K562 (cell line): Measurements from ENCODE around the gene COBLL1. TPM values are rescaled to one million over a fixed set of nuclear protein-coding genes. Genes with fewer than 3 reads are reported as not detected.

Experiments
- ATAC-seq: fragments of 200-7000 bp; cut with Tn5 transposase; 3 replicates; pipeline ENCODE4 v1.9.1; 2020; ENCODE audit warnings: moderate library complexity
- BruUV-seq: library from RNA; stranded (reverse); fragments of 400-500 nt; replicated peaks from 2 replicates; lab custom pipeline; 2021; lab: Mats Ljungman, UMichigan
- CTCF ChIA-PET: fragments of 300-600 bp; formaldehyde crosslinking; extraction: SDS; loops from one replicate; lab custom pipeline; 2021; ENCODE audit warnings: low intra/inter-chr PET ratio; lab: Yijun Ruan, JAX
- POLR2A ChIA-PET: fragments of 300-600, 350-650 bp; sonication (Branson Sonifier 250); formaldehyde crosslinking; extraction: SDS; loops from one replicate; lab custom pipeline; 2021; ENCODE audit warnings: antibody characterized with exemption, inconsistent platforms; lab: Yijun Ruan, JAX
- DNase-seq, 4 experiments: peaks; one replicate each; pipeline versions ENCODE4 v3.0.0 to v3.0.0-alpha.2; 2011 to 2018; ENCODE audit warnings: low spot score in 3 of 4, mixed read lengths in 3 of 4; ENCODE audit errors: extremely low read depth in 1 of 4
- FAIRE-seq: peaks from 2 replicates; lab custom pipeline; 2011; peaks lifted over from hg19 to GRCh38; lab: Jason Lieb, UNC
- H2AFZ ChIP-seq: 2 replicates; pipeline ENCODE4 v1.6.0; 2011; ENCODE audit warnings: low read depth, low read length, control low read depth, inconsistent platforms
- H3K27ac ChIP-seq: fragments of 200-600 bp; 3 replicates; pipeline ENCODE4 v1.8.0; 2011; ENCODE audit warnings: low read depth, mild to moderate bottlenecking, control low read depth, inconsistent platforms, low read length, moderate library complexity, mixed read lengths; ENCODE audit errors: extremely low read depth
- H3K27me3 ChIP-seq, 2 experiments: fragments of 300-600 bp in 1 of 2; 2 replicates in 1 of 2; 3 replicates in 1 of 2; pipeline versions ENCODE4 v1.6.0 to v1.8.0; 2011; ENCODE audit warnings: inconsistent platforms in 2 of 2, low read length in 2 of 2, mild to moderate bottlenecking in 1 of 2, mixed read lengths in 1 of 2, moderate library complexity in 1 of 2; ENCODE audit not compliant: control insufficient read depth in 2 of 2, insufficient read depth in 2 of 2
- H3K36me3 ChIP-seq: fragments of 300-600 bp; 3 replicates; pipeline ENCODE4 v1.8.0; 2011; ENCODE audit warnings: mild to moderate bottlenecking, low read length, inconsistent platforms; ENCODE audit not compliant: control insufficient read depth, insufficient read depth
- H3K4me1 ChIP-seq, 2 experiments: fragments of 200-600 bp in 1 of 2; replicated peaks in 1 of 2; 2 replicates in 1 of 2; 3 replicates in 1 of 2; pipeline versions ENCODE4 v1.5.1 to v1.8.0; 2011; ENCODE audit warnings: inconsistent platforms in 2 of 2, low read length in 2 of 2, mild to moderate bottlenecking in 1 of 2, mixed read lengths in 1 of 2, moderate library complexity in 1 of 2; ENCODE audit not compliant: control insufficient read depth in 2 of 2, insufficient read depth in 2 of 2
- H3K4me2 ChIP-seq: 2 replicates; pipeline ENCODE4 v1.6.1; 2011; ENCODE audit warnings: low read length, control low read depth, inconsistent platforms, mixed read lengths; ENCODE audit not compliant: insufficient read depth
- H3K4me3 ChIP-seq: fragments of 200-600 bp; sonication (generic), shearing (Covaris generic); 2 replicates; pipeline ENCODE4 v1.5.1; 2016; ENCODE audit warnings: control low read depth, inconsistent platforms
- H3K79me2 ChIP-seq: fragments of 200-600 bp; 3 replicates; pipeline ENCODE4 v1.8.0; 2011; ENCODE audit warnings: low read length, inconsistent platforms; ENCODE audit not compliant: control insufficient read depth, insufficient read depth
- H3K9ac ChIP-seq, 2 experiments: 2 replicates each; pipeline versions ENCODE4 v1.6.0 to v1.6.1; 2011; ENCODE audit warnings: low read depth in 2 of 2, low read length in 2 of 2, control low read depth in 1 of 2, inconsistent platforms in 1 of 2, mild to moderate bottlenecking in 1 of 2, mixed read lengths in 1 of 2; ENCODE audit not compliant: insufficient read depth in 1 of 2
- H3K9me1 ChIP-seq: one replicate; pipeline ENCODE4 v1.6.0; 2011; ENCODE audit warnings: inconsistent platforms, mild to moderate bottlenecking, low read length, moderate library complexity; ENCODE audit not compliant: control insufficient read depth, insufficient read depth
- H3K9me3 ChIP-seq: replicated peaks from 2 replicates; pipeline ENCODE4 v1.5.1; 2011; ENCODE audit warnings: low read depth, low read length, inconsistent platforms; ENCODE audit not compliant: control insufficient read depth, insufficient read depth
- H4K20me1 ChIP-seq: replicated peaks from 2 replicates; pipeline ENCODE4 v1.6.1; 2011; ENCODE audit warnings: low read length, inconsistent platforms, mixed read lengths; ENCODE audit not compliant: control insufficient read depth, insufficient read depth
- BCL6 ChIP-seq: fragments of 250-450 bp; sonication (Bioruptor Pico); IDR thresholded peaks from 2 replicates; pipeline ENCODE4 v1.4.0; 2020
- CBFB ChIP-seq: sonication (generic); formaldehyde crosslinking; IDR thresholded peaks from 2 replicates; pipeline ENCODE4 v1.4.0; 2020; ENCODE audit warnings: mild to moderate bottlenecking, missing genetic modification reagents
- ELF1 ChIP-seq: fragments of 200-800 bp; sonication (Bioruptor generic); IDR thresholded peaks from 2 replicates; pipeline ENCODE4 v1.6.1; 2016; ENCODE audit warnings: missing genetic modification characterization, missing compliant biosample characterization
- ETS1 ChIP-seq: conservative IDR thresholded peaks from 2 replicates; pipeline ENCODE4 v1.6.1; 2011; ENCODE audit warnings: low read depth, mild to moderate bottlenecking, low read length; ENCODE audit not compliant: control insufficient read depth
- HES1 ChIP-seq: fragments of 450-650 bp; IDR thresholded peaks from 2 replicates; pipeline ENCODE4 v1.6.1; 2016; ENCODE audit warnings: low read depth, mild to moderate bottlenecking, moderate library complexity
- NFIC ChIP-seq: fragments of 450-650 bp; IDR thresholded peaks from 2 replicates; pipeline ENCODE4 v1.6.1; 2017; ENCODE audit warnings: mild to moderate bottlenecking, inconsistent platforms
- NFIX ChIP-seq: fragments of 250-450 bp; sonication (Bioruptor Pico); IDR thresholded peaks from 2 replicates; pipeline ENCODE4 v1.4.0; 2020; ENCODE audit warnings: low read depth, mild to moderate bottlenecking, moderate library complexity
- RAD51 ChIP-seq: fragments of 450-650 bp; IDR thresholded peaks from 2 replicates; pipeline ENCODE4 v1.7.1; 2016; ENCODE audit warnings: low read depth, mild to moderate bottlenecking, borderline replicate concordance
- RBM22 ChIP-seq: fragments of 200-400 bp; formaldehyde crosslinking; IDR thresholded peaks from 2 replicates; pipeline ENCODE4 v1.6.1; 2018; ENCODE audit warnings: low read length, low read depth; ENCODE audit not compliant: poor library complexity, severe bottlenecking
- USF2 ChIP-seq: sonication (generic); formaldehyde crosslinking; IDR thresholded peaks from 2 replicates; pipeline ENCODE4 v1.5.0; 2020; ENCODE audit warnings: missing genetic modification reagents
- ZNF561 ChIP-seq: fragments of 450-650 bp; formaldehyde crosslinking; conservative IDR thresholded peaks from 2 replicates; pipeline ENCODE4 v1.4.0; 2020; ENCODE audit warnings: mild to moderate bottlenecking, moderate library complexity
- ZNF655 ChIP-seq: fragments of 250-450 bp; sonication (Bioruptor Pico); IDR thresholded peaks from 2 replicates; pipeline ENCODE4 v1.5.0; 2021
- WGBS: fragments of 100-300 bp; shearing (Covaris generic); methylation state at CpG from one replicate; pipeline ENCODE4 v1.1.6; 2016; ENCODE audit warnings: low coverage, mixed read lengths; ENCODE audit not compliant: insufficient coverage; ENCODE audit errors: missing lambda C conversion rate; 5-methylcytosine and 5-hydroxymethylcytosine counted together
- in situ Hi-C: fragments of 300-500 bp; cut with MboI; formaldehyde crosslinking; loops from 4 replicates; pipeline ENCODE4 v1.15.0; 2018; ENCODE audit warnings: inconsistent platforms, mixed read lengths
- intact Hi-C: fragments of 100-400 bp; cut with micrococcal nuclease; formaldehyde crosslinking; loops from 2 replicates; pipeline ENCODE4 v1.14.2; 2022
- polyA plus RNA-seq, 8 experiments: library from polyadenylated mRNA; depleted of rRNA in 4 of 8; stranded (reverse) in 5 of 8; unstranded in 3 of 8; fragments of >200 nt; fragmentation: Nextera tagmentation in 2 of 8; fragmentation: Illumina TruSeq in 1 of 8; extraction: Ambion mirVana in 2 of 8; extraction: Trizol in 1 of 8; gene quantifications; 2 replicates each; pipeline versions ENCODE4 v1.2.1 to v1.2.3, GENCODE V29; 2011 to 2014; ENCODE audit warnings: inconsistent platforms in 1 of 8, missing spikeins in 1 of 8
- total RNA-seq, 7 experiments: library from RNA; depleted of rRNA in 6 of 7; stranded (reverse); fragments of >200 nt in 6 of 7; fragmentation: Illumina TruSeq in 2 of 7; extraction: Trizol in 2 of 7; gene quantifications; 2 replicates each; pipeline versions ENCODE4 v1.2.1 to v1.2.3, GENCODE V29; 2011 to 2021; ENCODE audit warnings: low replicate concordance in 1 of 7

Gene COBLL1
- total and polyA plus RNA-seq, 9 of the 15 experiments (the other 6 are each of a cell fraction or from before 2014, with no cell fraction given), result 0.07 to 1.6 (median 0.71) TPM

GRCh38 chr2:164747783-164748433, 93.7 kb downstream of the COBLL1 start:
- H3K4me3 ChIP-seq, result no peak overlapping the region
- intact Hi-C loops (no loop called here), in situ Hi-C loops (no loop called here)
- no TSS peak for BruUV-seq
- CTCF ChIA-PET, result interaction anchor here (0.6 kb wide), 1 partner anchor 643 kb away, joined by 3 read pairs; no protein-coding TSS in a partner anchor
- no peak for ATAC-seq
- WGBS, result 3% methylated on average over 3 of the region's 3 CpGs
- no peak overlapping the region for H2AFZ ChIP-seq
- no peaks in the 10 kb centered on the region for H3K36me3 ChIP-seq
- H3K9me1 ChIP-seq, result no peaks in the 10 kb centered on the region
- H3K27me3 ChIP-seq, result no peaks in the 10 kb centered on the region
- H3K4me2 ChIP-seq, result no peak overlapping the region
- H3K9me3 ChIP-seq, result no peaks in the 10 kb centered on the region
- no peaks in the 10 kb centered on the region for H3K79me2 ChIP-seq
- POLR2A ChIA-PET, result no interaction called here
- no peaks in the 10 kb centered on the region for H3K4me1 ChIP-seq
- TF ChIP-seq ELF1 (tag) (no peak), CBFB (CRISPR knock-in tag) (no peak), ZNF655 (CRISPR knock-in tag) (no peak), ETS1 (no peak), ZNF561 (CRISPR knock-in tag) (no peak), NFIC (no peak), USF2 (CRISPR knock-in tag) (no peak), NFIX (CRISPR knock-in tag) (no peak), BCL6 (CRISPR knock-in tag) (no peak), HES1 (no peak), RBM22 (no peak), RAD51 (no peak)
- FAIRE-seq, result no peak
- no peak overlapping the region for H3K27ac ChIP-seq
- H3K9ac ChIP-seq, result no peak overlapping the region
- H4K20me1 ChIP-seq, result no peaks in the 10 kb centered on the region
- no peak for DNase-seq
